ENCODE results near the gene DCAKD. TPM values are rescaled to one million over a fixed set of nuclear protein-coding genes. Genes with fewer than 3 reads are reported as not detected.

Gene DCAKD, protein sequence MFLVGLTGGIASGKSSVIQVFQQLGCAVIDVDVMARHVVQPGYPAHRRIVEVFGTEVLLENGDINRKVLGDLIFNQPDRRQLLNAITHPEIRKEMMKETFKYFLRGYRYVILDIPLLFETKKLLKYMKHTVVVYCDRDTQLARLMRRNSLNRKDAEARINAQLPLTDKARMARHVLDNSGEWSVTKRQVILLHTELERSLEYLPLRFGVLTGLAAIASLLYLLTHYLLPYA
- total RNA-seq, result 89.6 and 91.8 TPM in 2 replicates
- long read RNA-seq, transcript DCAKD-205 (5 exons, 990 nt), result major isoform, 16 of 38 reads
- long read RNA-seq, transcript DCAKD-202 (5 exons, 2,030 nt), result minor isoform, 15 of 38 reads
- long read RNA-seq, partial matches to known transcripts, result 1 of 38 reads
- long read RNA-seq, other reads (novel, unspliced or antisense), result 3 of 38 reads

DNA sequence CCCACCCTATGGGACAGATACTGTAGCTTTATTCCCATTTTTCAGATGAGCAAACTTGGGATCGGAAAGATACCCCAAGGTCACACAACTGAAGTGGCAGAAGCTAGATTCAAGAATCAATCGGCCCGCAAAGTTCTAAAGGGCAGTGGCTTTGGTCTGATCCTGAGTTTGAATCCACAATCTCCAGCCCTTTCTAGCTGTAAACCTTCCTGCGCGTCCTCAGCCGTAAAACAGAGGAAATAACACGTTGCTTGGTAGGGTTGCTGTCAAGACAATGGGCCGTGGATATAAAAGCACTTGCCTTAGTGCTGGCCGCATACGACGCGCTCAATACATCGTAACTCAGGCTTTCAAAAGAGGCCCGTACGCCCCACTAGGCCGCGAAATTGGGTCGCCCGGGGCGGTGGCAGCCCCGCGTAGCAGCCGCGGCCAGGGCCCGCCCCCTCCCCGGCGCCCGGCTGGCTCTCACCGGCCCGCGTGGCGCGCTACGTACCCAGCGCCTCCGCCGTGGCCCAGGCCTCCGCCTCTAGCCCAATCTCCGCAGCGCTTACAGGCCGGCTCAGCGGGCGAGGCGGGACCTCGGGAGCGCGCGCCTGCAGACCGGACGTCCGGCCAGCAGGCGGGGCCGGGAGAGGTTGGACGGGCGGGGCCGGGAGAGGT lies at the start of gene DCAKD:
DCAKD (minus strand) TSS at position 573 of the 660 bp plus-strand sequence. CDS start 16,747 bp downstream, outside the sequence.
- Mint-ChIP-seq H3K4me1 (peaks cover 27% of the 10 kb centered on the region), H3K36me3 (ENCODE audit: low read depth) (no peaks in the 10 kb centered on the region), H3K4me3 (peak within 1 kb of the TSS; percentile 93), H3K27me3 (ENCODE audit: low read depth) (no peaks in the 10 kb centered on the region), H3K27ac (ENCODE audit: unreplicated experiment) (peak within 1 kb of the TSS; percentile 92), H3K9me3 (no peaks in the 10 kb centered on the region)
- TF ChIP-seq, protein P1, sequence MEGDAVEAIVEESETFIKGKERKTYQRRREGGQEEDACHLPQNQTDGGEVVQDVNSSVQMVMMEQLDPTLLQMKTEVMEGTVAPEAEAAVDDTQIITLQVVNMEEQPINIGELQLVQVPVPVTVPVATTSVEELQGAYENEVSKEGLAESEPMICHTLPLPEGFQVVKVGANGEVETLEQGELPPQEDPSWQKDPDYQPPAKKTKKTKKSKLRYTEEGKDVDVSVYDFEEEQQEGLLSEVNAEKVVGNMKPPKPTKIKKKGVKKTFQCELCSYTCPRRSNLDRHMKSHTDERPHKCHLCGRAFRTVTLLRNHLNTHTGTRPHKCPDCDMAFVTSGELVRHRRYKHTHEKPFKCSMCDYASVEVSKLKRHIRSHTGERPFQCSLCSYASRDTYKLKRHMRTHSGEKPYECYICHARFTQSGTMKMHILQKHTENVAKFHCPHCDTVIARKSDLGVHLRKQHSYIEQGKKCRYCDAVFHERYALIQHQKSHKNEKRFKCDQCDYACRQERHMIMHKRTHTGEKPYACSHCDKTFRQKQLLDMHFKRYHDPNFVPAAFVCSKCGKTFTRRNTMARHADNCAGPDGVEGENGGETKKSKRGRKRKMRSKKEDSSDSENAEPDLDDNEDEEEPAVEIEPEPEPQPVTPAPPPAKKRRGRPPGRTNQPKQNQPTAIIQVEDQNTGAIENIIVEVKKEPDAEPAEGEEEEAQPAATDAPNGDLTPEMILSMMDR (conservative IDR thresholded peaks at IDR 0.05), result no peak
- DNase-seq (ENCODE audit: low read depth, low spot score), result peak; percentile 79

DNA sequence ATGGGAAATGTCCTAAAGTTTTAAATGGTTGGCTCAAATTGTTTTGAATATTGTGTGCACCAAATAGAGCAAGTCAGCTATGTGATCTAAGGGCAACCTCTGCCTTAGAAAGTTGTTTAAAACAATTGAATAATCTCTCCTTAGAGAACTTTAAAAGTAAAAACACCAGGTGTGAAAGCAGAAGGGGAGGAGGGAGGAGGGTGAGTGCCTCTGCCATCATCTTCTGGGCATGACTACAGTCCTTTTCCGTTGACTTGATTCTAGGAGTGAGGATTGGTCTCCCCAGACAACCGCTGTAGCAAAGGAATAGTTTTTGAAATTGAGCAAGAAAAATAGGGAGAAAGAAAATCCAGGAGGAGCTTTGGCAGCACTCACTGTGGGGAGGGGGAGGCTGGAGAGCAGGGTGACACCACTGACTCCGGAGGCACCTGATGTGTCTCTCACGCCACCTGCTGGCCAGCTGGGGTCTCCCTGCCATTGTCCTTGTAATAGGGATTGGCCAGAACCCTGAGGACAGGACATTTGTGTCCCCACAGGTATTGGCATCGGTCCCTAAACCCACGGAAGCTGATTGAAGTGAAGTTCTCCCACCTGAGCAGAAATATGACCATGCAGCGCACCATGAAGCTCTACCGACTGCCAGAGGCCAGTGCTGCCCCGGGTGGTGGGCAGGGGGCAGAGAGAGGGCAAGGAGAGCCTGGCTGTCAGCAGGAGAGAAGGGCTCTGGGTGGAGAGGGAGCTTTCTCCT lies 47.6 kb upstream of the DCAKD start:
- H3K4me3 Mint-ChIP-seq, result no peak overlapping the region
- H3K27me3 Mint-ChIP-seq (ENCODE audit: low read depth), result no peaks in the 10 kb centered on the region
- H3K36me3 Mint-ChIP-seq (ENCODE audit: low read depth), result peaks cover 17% of the 10 kb centered on the region
- H3K27ac Mint-ChIP-seq (ENCODE audit: unreplicated experiment), result no peak overlapping the region
- DNase-seq (ENCODE audit: low read depth, low spot score), result peak; percentile 89
- TF ChIP-seq, protein P1 (conservative IDR thresholded peaks at IDR 0.05), result peak; percentile 89
- no peaks in the 10 kb centered on the region for H3K9me3 Mint-ChIP-seq
- no peaks in the 10 kb centered on the region for H3K4me1 Mint-ChIP-seq

DNA sequence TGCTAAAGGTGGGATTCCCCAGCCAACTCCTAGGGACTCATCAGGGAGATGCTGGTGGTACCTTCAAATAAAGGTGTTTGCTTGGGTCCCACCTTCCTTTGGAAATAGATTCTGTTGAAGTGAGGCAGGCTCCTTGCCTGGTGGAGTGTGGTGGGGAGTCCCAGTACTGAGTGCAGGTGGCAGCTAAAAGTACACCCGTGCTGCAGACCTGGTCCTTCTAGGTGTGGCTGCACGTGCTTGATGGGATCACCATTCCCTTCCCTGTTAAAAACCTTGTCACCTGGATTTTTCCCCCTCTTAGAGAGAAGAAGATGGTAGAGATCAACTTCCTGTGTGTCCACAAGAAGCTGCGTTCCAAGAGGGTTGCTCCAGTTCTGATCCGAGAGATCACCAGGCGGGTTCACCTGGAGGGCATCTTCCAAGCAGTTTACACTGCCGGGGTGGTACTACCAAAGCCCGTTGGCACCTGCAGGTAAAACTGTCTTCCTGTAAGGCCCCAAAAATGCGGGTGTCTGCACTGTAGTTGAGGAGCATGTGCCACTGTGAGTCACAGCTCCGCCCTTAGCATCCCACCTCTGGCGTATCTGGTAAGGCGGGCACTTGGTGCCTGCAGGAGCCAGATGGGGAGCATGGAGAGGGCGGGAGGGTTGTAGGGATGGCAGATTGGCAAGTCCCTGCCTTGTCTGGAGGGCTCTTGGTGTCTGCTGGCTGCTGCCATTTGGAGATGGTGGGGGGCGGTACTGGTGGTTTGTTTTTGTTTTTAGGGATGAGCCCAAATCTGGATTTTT lies 46.8 kb upstream of the DCAKD start:
- Mint-ChIP-seq H3K36me3 (ENCODE audit: low read depth) (peaks cover 14% of the 10 kb centered on the region), H3K9me3 (no peaks in the 10 kb centered on the region)

DNA sequence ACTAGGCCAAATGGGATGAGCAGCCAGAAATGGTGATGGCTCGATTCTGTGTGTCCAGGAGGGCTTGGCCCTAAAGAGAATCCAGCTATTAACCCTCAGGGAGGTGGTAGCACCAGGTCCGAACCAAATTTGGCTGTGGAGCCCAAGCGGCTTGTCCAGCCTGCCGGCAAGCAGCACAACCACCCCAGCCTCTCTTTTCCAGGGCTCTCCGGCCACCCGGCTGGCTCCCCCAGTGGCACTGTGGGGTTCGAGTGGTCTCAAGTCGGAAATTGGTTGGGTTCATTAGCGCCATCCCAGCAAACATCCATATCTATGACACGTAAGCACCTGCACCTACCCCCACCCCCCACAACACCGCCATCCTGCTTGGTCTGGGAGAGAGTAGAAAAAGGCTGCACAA lies 45.5 kb upstream of the DCAKD start:
- no peak overlapping the region for H3K4me3 Mint-ChIP-seq
- DNase-seq (ENCODE audit: low read depth, low spot score), result no peak
- H3K27ac Mint-ChIP-seq (ENCODE audit: unreplicated experiment), result no peak overlapping the region
- no peaks in the 10 kb centered on the region for H3K4me1 Mint-ChIP-seq
- H3K9me3 Mint-ChIP-seq, result no peaks in the 10 kb centered on the region
- TF ChIP-seq, protein P1 (conservative IDR thresholded peaks at IDR 0.05), result no peak
- no peaks in the 10 kb centered on the region for H3K27me3 Mint-ChIP-seq (ENCODE audit: low read depth)
- H3K36me3 Mint-ChIP-seq (ENCODE audit: low read depth), result peaks cover 14% of the 10 kb centered on the region

More for the DNA sequence above, 46.8 kb upstream of the DCAKD start:
- no peaks in the 10 kb centered on the region for H3K27me3 Mint-ChIP-seq (ENCODE audit: low read depth)
- no peak for DNase-seq (ENCODE audit: low read depth, low spot score)
- TF ChIP-seq, protein P1 (conservative IDR thresholded peaks at IDR 0.05), result no peak
- no peak overlapping the region for H3K27ac Mint-ChIP-seq (ENCODE audit: unreplicated experiment)
- no peaks in the 10 kb centered on the region for H3K4me1 Mint-ChIP-seq
- H3K4me3 Mint-ChIP-seq, result no peak overlapping the region

DNA sequence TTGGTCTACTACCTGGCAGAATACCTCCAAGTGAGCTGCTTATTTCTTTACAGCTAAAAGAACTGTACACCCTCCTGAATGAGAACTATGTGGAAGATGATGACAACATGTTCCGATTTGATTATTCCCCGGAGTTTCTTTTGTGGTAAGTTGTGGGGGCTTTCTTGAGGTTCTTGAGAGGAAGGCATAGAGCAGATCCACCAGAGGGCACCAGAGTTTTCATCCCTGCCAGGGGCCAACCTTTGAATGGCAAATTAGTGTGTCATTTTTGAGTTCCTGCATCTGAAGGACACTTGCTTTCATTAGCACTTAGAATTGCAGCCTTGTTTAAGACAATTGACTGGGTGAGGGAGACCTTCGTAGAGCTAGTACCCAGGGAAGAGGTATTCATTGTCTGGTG lies 44.7 kb upstream of the DCAKD start:
- Mint-ChIP-seq H3K4me3 (no peak overlapping the region), H3K9me3 (no peaks in the 10 kb centered on the region), H3K27ac (ENCODE audit: unreplicated experiment) (peak overlapping the region; percentile 82), H3K4me1 (no peaks in the 10 kb centered on the region), H3K27me3 (ENCODE audit: low read depth) (no peaks in the 10 kb centered on the region), H3K36me3 (ENCODE audit: low read depth) (peaks cover 18% of the 10 kb centered on the region)
- DNase-seq (ENCODE audit: low read depth, low spot score), result no peak
- TF ChIP-seq, protein P1 (conservative IDR thresholded peaks at IDR 0.05), result peak; percentile 55
